ENCODE measurements around the gene RNU1-3.
"Not testable (repeated sequence)": the region's sequence is repeated elsewhere in the genome, so short reads cannot be mapped to it uniquely, and the experiment has no call there.

DNA sequence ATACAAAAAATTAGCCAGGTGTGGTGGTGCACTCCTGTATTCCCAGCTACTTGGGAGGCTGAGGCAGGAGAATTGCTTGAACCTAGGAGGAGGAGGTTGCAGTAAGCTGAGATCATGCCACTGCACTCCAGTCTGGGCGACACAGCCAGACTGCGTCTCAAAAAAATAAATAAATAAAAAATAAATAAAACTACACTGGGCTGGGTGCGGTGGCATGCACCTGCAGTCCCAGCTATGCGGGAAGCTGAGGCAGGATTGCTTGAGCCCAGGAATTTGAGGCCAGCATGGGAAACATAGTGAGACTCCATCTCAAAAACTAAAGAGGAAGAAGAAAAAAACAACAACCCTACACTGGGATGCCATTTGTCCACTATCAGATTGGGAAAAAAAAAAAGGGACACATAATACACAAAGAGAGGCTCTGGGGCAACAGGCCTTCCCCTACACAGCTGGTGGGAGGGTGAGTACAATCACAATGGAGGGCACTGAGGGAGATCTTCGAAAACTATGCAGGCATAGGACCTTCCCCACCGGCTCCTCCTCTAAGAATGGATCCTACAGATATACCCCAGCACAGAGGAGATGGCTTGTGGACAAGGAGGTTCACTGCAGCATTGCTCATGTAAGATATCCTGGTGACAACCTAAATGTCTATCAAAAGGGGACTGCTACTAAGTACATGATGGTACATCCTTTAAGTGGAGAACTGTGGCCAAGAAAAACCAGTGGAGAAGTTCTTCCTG, 33.0 kb downstream of the RNU1-3 start:
- TF ChIP-seq EZH2 (IDR thresholded peaks at IDR 0.05; ENCODE audit: low read length, missing control alignments), result not testable (repeated sequence)
- TF ChIP-seq, protein P1, sequence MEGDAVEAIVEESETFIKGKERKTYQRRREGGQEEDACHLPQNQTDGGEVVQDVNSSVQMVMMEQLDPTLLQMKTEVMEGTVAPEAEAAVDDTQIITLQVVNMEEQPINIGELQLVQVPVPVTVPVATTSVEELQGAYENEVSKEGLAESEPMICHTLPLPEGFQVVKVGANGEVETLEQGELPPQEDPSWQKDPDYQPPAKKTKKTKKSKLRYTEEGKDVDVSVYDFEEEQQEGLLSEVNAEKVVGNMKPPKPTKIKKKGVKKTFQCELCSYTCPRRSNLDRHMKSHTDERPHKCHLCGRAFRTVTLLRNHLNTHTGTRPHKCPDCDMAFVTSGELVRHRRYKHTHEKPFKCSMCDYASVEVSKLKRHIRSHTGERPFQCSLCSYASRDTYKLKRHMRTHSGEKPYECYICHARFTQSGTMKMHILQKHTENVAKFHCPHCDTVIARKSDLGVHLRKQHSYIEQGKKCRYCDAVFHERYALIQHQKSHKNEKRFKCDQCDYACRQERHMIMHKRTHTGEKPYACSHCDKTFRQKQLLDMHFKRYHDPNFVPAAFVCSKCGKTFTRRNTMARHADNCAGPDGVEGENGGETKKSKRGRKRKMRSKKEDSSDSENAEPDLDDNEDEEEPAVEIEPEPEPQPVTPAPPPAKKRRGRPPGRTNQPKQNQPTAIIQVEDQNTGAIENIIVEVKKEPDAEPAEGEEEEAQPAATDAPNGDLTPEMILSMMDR (conservative IDR thresholded peaks at IDR 0.05 in 1 of 2, IDR thresholded peaks at IDR 0.05 in 1 of 2; ENCODE audit: low read depth in 1 of 2, low read length in 2 of 2), result not testable (repeated sequence)
